Skeletal muscle tissue (tissue), 4 donors: ENCODE measurements around the gene B3GALT6. TPM values are rescaled to one million over a fixed set of nuclear protein-coding genes. Genes with fewer than 3 reads are reported as not detected.

Source experiments
- H3K27ac ChIP-seq: one replicate; pipeline ENCODE4 v1.7.0; 2013; ENCODE audit warnings: mild to moderate bottlenecking, low read depth, low read length, inconsistent platforms
- H3K27me3 ChIP-seq, 3 donors: one replicate each; pipeline ENCODE4 v1.7.0; 2013; ENCODE audit warnings: low read length in 3 of 3; ENCODE audit not compliant: control insufficient read depth in 3 of 3, insufficient read depth in 3 of 3
- H3K36me3 ChIP-seq, 3 donors: one replicate each; pipeline ENCODE4 v1.7.0; 2013; ENCODE audit warnings: low read length in 3 of 3; ENCODE audit not compliant: control insufficient read depth in 3 of 3, insufficient read depth in 3 of 3
- H3K4me1 ChIP-seq, 3 donors: one replicate each; pipeline ENCODE4 v1.7.0; 2013; ENCODE audit warnings: low read length in 3 of 3, mild to moderate bottlenecking in 3 of 3; ENCODE audit not compliant: control insufficient read depth in 3 of 3, insufficient read depth in 3 of 3
- H3K4me3 ChIP-seq, 3 donors: one replicate each; pipeline ENCODE4 v1.7.0; 2013; ENCODE audit warnings: low read length in 3 of 3
- H3K9ac ChIP-seq, 3 donors: one replicate each; pipeline ENCODE4 v1.7.0; 2013; ENCODE audit warnings: low read length in 3 of 3, mild to moderate bottlenecking in 3 of 3, moderate library complexity in 2 of 3, low read depth in 1 of 3
- H3K9me3 ChIP-seq, 3 donors: one replicate each; pipeline ENCODE4 v1.7.0; 2013; ENCODE audit warnings: low read length in 3 of 3; ENCODE audit not compliant: control insufficient read depth in 3 of 3
- total RNA-seq: library from RNA; depleted of rRNA; stranded (reverse); fragments of >200 nt; gene quantifications from one replicate; pipeline ENCODE4 v1.2.3, GENCODE V29; 2014
- donor health status: Osteomylitis.

The B3GALT6 gene
- total RNA-seq, 1 donor from 2014 or later = 10.4 TPM

- no peaks in the 10 kb centered on the region for H3K9me3 ChIP-seq
- peaks cover 31 to 39% (median 33%) of the 10 kb centered on the region in 3 donors for H3K27me3 ChIP-seq
- no peak overlapping the region for H3K27ac ChIP-seq
- no peaks in the 10 kb centered on the region for H3K36me3 ChIP-seq
- H3K4me1 ChIP-seq = peaks cover 0 to 12% (median 2%) of the 10 kb centered on the region in 3 donors
- no peak overlapping the region for H3K4me3 ChIP-seq
- H3K9ac ChIP-seq = no peak overlapping the region
These were observed 51.8 kb downstream of the B3GALT6 start for GRCh38 chr1:1283821-1284220.

Other genes with a start within 250 kb of the B3GALT6 start
- 7.3 TPM for gene HES4, start 232.1 kb upstream of the B3GALT6 start, total RNA-seq
- 23.5 TPM for gene ISG15, start 218.7 kb upstream of the B3GALT6 start, total RNA-seq
- gene AGRN, start 212.1 kb upstream of the B3GALT6 start, total RNA-seq = 14.6 TPM
- not detected for gene RNF223, start 157.9 kb upstream of the B3GALT6 start, total RNA-seq
- 2.1 TPM for gene C1orf159, start 116.1 kb upstream of the B3GALT6 start, total RNA-seq
- gene TTLL10, start 58.4 kb upstream of the B3GALT6 start, total RNA-seq = not detected
- gene TNFRSF18, start 25.6 kb upstream of the B3GALT6 start, total RNA-seq = 1.6 TPM
- gene TNFRSF4, start 18.1 kb upstream of the B3GALT6 start, total RNA-seq = 0.52 TPM
- 28.2 TPM for gene SDF4, start 236 bp upstream of the B3GALT6 start, total RNA-seq
- gene C1QTNF12, start 14.5 kb downstream of the B3GALT6 start, total RNA-seq = 1.0 TPM
- gene UBE2J2, start 41.6 kb downstream of the B3GALT6 start, total RNA-seq = 28.7 TPM
- gene SCNN1D, start 48.2 kb downstream of the B3GALT6 start, total RNA-seq = 0.52 TPM
- gene ACAP3, start 75.7 kb downstream of the B3GALT6 start, total RNA-seq = 23.5 TPM
- gene PUSL1, start 76.4 kb downstream of the B3GALT6 start, total RNA-seq = 4.7 TPM
- gene INTS11, start 92.4 kb downstream of the B3GALT6 start, total RNA-seq = 27.1 TPM
- 8.4 TPM for gene CPTP, start 92.6 kb downstream of the B3GALT6 start, total RNA-seq
- gene TAS1R3, start 99.0 kb downstream of the B3GALT6 start, total RNA-seq = 1.6 TPM
- gene DVL1, start 117.2 kb downstream of the B3GALT6 start, total RNA-seq = 44.9 TPM
- gene MXRA8, start 126.3 kb downstream of the B3GALT6 start, total RNA-seq = 60.0 TPM
- gene AURKAIP1, start 143.0 kb downstream of the B3GALT6 start, total RNA-seq = 51.7 TPM
- 55.3 TPM for gene CCNL2, start 167.1 kb downstream of the B3GALT6 start, total RNA-seq
- 75.7 TPM for gene MRPL20, start 175.1 kb downstream of the B3GALT6 start, total RNA-seq
- 5.7 TPM for gene ANKRD65, start 189.0 kb downstream of the B3GALT6 start, total RNA-seq
- gene VWA1, start 203.5 kb downstream of the B3GALT6 start, total RNA-seq = 11.0 TPM
- not detected for gene ATAD3C, start 217.5 kb downstream of the B3GALT6 start, total RNA-seq
- 16.7 TPM for gene ATAD3B, start 239.5 kb downstream of the B3GALT6 start, total RNA-seq